ENCODE measurements around the gene SMTNL2. TPM values are rescaled to one million over a fixed set of nuclear protein-coding genes. Genes with fewer than 3 reads are reported as not detected.
"Not testable (repeated sequence)": the region's sequence is repeated elsewhere in the genome, so short reads cannot be mapped to it uniquely, and the experiment has no call there.

Gene SMTNL2
- total RNA-seq, 1 donor = not detected

DNA sequence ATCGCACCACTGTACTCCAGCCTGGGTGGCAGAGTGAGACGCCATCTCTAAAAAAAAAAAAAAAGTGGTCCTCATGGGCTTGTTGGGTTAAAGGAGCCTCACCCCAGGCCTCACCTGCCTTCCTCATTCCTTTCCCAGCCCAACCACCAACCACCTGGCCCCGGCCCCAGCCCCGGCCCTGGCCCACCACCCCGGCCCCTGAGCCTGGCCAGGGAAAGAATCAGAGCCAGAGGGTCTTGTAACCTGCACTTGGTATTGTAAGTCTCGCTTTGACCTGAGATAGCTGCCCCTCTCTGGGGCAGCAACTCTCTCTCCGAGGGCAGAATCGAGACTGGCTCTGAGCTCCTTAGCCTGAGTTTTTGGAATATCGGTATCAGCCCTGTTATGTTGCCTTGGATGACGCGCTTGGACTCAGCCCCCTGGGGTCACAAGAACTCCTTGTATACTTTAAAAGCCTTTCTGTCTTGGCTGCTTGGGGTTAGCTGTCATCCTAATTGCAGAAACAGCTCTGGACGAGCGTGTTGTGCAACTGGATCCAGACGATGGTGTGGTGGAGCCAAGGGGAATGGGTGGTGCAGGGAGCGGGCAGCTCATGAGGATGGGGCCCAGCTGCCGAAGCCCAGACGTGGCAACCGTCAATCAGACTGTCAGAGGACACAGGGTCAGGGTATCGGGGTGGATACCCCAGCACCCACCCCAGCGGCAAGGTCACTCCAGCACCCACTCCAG, 14.6 kb downstream of the SMTNL2 start:
- no peak for DNase-seq (ENCODE audit: low read depth in 2 of 3, low spot score in 2 of 3)

DNA sequence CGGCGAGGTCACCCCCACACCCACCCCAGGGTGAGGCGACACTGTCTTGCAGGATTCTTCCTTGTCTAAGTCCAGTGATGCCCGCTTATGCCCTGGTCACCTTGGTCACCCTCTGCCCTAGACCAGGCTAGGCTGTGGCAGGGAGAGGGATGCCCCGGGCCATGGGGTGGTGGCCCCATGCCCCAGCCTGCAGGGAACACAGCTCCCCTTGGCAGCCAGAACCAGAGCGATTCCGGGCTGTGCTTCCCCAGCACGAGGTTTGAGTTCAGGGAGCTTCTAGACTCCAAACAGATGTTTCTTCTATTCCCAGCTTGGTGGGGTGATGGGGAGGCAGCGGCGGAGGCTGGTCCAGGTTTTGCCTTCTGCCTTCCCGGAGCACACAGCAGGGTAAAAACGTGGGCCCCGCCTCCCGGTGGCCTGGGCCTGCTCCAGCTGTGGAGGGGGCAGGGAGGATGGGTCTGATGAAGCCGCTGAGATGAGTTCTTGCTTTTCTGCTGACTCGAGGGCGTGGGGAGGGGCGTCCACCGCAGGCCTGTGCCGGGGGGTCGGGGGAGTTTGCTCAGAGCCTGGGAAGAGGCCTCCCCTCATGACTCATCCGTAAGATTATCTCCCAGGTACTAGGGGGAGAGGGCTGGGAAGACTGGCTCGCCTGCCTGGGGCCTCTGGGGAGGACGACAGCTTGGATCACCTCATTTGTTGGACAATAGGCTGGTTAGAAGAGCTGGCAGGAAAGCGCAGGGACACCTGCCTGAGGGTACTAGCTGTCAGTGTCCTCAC, 15.4 kb downstream of the SMTNL2 start:
- no peak for DNase-seq (ENCODE audit: low read depth in 2 of 3, low spot score in 2 of 3)

DNA sequence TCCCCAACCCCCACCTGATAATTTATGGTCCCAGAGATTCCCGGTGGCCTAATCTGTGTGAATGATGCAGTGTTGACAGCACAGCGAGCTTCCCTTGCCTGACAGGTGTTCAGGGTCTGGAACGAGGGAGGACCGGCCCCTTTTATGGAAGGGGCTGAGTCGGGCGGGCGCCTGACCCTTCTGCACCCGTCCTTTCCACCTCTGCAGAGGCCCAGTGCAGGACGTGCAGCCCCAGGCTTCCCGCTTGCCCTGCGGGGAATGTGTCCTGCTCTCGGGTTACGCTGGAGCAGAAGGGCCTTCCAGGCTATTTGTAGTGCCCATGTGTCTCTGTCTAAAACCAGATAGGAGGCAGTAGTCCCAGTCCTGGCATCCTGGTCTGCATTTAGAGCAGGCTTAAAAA, 16.2 kb downstream of the SMTNL2 start:
- DNase-seq (ENCODE audit: low read depth in 2 of 3, low spot score in 2 of 3) = no peak

DNA sequence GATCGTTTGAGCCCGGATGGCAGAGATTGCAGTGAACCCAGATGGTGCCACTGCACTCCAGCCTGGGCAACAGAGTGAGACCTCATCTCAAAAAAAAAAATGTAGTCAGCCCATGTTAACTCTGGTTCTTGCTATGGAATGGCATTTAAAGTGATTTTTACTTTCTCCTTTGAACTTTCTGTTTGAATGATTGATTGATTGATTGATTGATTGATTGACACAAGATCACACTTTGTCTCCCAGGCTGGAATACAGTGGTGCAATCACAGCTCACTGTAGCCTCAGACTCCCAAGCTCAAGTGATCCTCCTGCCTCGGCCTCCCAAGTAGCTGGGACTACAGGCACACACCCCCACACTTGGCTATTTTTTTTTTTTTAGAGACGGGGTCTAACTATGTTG, 17.0 kb downstream of the SMTNL2 start:
- DNase-seq (ENCODE audit: low read depth in 2 of 3, low spot score in 2 of 3) = no peak

DNA sequence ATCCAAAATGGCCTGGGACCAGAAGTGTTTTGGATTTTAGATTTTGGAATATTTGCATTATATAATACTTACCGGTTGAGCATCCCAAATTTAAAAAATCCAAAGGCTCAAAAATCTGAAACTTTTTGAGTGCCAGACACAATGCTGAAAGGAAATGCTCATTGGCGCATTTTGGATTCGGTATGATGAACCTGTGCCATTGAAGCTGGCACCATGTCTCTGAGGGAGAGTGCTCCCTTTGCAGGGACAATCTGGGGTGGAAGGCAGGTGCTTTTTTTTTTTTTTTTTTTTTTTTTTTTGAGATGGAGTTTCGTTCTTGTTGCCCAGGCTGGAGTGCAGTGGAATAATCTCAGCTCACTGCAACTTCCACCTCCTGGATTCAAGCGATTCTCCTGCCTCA, 17.7 kb downstream of the SMTNL2 start:
- DNase-seq (ENCODE audit: low read depth in 2 of 3, low spot score in 2 of 3) = no peak

DNA sequence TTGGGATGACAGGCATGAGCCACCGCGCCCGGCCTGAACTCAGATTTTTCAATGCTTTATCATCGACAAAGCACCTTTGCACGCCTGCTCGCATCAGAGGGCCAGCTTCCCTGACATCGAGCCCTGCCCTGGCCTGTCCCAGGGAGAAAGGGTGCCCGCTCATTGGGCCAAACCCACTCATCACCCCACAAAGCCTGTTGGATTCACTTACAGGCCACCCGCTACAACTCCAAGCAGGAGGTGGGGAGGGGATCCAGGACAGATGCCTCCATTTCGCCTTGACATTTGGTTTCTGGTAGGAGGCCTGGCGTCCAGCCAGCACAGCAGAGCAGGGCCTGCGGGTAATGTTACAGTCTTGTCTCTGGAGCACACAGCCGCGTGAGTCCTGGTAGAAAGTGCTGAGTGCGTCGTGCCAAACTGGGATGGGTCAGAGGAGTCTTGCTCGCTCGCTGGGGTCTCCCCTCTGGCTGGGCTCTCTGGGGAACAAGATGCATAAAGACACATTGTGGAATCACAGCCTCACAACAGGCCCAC, 19.8 kb downstream of the SMTNL2 start:
- no peak for DNase-seq (ENCODE audit: low read depth in 2 of 3, low spot score in 2 of 3)

DNA sequence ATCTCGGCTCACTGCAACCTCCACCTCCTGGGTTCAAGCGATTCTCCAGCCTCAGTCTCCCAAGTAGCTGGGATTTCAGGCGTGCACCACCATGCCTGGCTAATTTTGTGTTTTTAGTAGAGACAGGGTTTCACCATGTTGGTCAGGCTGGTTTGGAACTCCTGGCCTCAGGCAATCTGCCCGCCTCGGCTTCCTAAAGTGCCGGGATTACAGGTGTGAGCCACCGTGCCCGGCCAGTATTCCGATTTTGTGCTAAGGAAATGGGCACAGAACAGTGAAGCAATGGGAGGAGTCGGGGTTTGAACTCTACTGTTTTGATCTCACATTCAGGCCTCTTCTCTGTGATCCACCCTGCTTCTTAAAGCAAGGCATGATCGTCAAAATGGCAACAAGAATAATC, 20.4 kb downstream of the SMTNL2 start:
- not testable (repeated sequence) for DNase-seq (ENCODE audit: low read depth in 2 of 3, low spot score in 2 of 3)

DNA sequence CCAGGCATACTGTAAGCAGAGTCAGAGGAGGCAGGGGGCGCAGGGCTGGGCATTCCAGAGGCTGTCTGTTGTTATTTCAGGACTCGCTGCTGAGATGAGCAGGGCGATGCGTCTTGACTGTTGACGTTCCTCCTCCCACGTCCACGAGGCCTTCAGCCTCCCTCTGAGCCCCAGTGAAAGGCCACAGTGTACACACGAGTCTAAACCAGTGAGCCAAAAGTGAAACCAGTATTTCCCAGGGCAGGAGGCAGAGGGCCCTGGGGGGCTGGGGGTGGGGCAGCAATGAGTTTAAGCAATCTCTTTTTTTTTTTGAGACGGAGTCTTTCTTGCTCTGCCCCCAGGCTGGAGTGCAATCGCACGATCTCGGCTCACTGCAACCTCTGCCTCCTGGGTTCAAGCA, 21.5 kb downstream of the SMTNL2 start:
- DNase-seq (ENCODE audit: low read depth in 2 of 3, low spot score in 2 of 3) = peak in 1 of 3 donors; percentile 21

DNA sequence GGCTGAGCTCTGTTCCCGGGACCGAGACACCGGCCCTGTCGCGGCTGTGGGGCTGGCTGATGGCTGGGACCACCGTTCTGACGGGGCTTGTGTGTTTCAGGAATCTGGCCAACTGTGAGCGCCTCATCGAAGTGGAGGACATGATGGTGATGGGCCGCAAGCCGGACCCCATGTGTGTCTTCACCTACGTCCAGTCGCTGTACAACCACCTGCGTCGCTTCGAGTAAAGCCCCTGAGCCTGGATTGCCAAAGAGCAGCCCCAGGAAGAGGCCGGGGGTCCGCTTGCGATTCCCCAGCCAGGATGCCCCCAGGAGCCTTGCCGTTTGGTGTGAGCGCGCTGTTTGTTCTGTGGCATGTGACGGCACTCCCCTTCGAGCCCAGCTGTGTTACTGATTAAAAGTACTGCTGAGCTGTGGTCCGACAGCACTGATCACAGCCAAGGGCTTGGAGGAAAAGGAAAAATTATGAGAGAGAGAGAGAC, 23.0 kb downstream of the SMTNL2 start:
- no peak for DNase-seq (ENCODE audit: low read depth in 2 of 3, low spot score in 2 of 3)

DNA sequence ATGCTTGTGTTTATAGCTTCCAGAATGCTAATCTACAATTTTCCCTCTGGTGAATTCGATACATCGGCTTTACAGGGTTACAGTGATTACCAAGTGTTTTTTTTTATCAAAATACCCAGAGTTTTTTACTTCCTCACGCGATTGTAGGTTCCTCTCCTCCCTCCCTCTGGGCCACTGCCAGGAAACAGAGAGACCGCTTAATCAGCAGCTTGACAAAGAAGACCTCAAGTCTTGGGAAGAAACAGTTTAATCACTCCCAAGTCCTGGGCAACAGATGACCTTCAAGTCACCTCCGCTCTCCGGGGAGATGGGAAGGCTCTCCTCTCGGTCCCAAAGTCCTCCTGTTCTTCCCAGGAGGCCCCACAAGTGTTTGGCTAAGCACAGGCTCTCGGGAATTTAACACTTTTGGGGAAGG, 23.5 kb downstream of the SMTNL2 start:
- DNase-seq (ENCODE audit: low read depth in 2 of 3, low spot score in 2 of 3) = peak in 2 of 3 donors; percentile 82 to 95

DNA sequence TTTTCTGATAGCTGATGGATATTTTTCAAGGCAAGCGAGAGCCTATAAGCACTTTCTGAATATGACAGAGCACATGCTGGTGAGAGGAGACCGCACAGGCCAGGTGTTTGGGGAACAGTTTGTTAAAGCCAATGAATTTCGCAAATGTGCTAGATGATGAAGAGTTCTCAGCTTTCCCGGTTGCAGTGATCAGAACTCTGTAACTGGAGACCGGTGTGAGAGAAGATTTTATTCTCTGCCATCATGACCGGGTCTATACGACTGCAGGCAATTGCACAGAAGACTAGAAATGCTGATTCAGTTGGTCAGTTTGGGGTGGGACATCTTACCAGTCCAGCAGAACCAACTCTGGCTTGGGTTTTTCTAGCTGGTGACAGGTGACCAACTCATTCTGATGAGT, 25.4 kb downstream of the SMTNL2 start:
- no peak for DNase-seq (ENCODE audit: low read depth in 2 of 3, low spot score in 2 of 3)

DNA sequence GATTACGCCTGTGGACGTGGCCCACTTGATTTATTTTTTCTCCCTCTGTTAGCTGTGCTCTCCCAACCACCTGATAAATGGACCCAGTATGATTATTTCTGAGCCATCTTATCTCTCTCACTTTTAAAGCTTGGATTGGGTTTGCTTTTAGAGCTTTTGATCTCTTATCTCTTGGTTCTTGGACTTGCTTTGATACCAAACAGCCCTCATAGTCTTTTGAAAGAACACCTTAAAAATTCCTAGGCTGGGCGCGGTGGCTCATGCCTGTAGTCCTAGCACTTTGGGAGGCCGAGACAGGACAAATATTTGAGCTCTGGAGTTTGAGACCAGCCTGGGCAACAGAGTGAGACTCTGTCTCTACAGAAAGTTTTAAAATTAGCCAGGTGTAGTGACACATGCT, 25.8 kb downstream of the SMTNL2 start:
- no peak for DNase-seq (ENCODE audit: low read depth in 2 of 3, low spot score in 2 of 3)

DNA sequence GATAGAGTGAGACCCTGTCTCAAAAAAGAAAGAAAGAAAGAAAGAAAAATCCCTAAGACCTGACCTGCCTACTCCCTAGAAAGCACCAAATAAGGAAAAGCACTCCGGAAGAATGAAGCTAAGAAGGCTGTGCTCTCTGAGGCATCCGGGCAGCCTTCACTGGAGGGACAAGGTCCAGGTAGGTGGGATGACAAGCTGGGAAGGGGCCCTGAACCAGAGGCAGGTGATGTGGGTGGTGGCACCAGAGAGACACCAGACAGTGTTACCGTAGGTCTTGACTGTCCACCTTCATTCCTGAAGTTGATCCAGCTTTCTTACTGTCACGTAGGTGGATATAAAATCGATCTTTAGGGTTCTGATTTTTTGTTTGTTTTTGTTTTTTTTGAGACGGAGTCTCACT, 26.3 kb downstream of the SMTNL2 start:
- no peak for DNase-seq (ENCODE audit: low read depth in 2 of 3, low spot score in 2 of 3)

DNA sequence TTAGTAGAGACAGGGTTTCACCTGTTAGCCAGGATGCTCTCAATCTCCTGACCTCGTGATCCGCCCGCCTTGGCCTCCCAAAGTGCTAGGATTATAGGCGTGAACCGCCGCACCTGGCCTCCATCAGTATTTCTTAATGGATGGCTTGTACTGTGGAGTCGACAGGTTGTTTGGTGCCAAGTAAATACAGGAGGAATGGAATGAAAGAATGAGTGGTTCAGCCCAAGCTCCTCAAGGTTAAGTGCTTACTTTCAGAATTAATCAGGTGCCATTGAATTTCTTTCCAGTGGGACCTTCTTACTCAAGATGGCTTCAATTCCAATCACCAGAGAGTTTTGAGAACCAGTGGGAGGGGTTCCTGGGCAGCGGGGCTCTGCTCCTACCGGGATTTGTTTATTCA, 32.1 kb downstream of the SMTNL2 start:
- DNase-seq (ENCODE audit: low read depth in 2 of 3, low spot score in 2 of 3) = no peak

DNA sequence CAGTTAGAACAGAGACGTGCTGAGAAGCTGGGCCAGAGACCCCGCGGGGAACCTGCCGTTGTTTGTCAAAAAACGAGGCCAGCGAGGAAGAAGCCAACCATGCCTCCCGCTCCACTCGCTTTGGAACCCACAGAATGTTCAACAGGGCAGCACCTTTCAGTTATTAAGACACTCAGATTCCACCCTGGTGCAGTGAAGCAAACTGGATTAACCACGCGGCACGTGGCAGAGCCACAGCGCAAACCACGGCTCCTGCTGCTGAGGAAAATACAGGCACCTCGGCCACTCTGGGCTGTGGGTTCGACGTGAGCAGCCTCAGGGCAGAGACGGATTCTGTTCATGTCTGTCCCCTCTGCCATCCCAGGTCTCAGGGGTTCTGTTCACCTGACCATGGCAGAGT, 32.8 kb downstream of the SMTNL2 start:
- no peak for DNase-seq (ENCODE audit: low read depth in 2 of 3, low spot score in 2 of 3)

DNA sequence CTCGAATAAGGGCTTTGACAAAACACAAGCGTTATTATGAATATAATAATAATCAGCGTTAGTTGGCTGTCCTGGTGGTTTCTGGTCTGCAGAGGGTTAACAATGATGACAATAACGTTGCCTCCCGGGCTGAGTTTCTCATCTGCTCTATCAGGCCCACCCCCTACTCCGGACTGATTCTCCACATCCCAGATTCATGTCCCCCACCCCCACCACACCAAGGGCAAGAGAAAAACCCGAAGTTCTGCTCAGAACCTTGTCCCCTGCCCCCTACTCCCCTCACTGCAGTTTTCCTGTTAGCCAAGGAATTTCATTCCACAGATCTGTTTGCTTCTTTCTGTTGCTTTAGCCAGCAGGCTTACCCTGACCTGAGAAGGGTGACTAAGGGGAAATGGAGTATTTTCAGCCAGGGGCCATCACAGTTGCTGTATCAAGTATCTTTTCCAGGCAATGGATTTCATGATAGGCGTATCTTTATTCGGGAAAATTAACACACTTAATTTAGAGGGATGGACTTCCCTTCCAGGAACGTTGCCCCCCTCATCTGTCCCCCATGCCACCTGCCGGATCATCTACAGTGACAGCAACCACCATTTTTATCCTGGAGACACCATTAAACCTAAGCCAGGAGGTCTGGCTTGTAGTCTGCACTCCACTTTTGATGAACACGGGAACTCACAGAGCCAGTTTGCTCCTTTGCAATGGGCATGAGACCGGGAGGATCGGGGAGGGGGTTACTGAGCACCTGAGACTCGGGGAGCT, 33.4 kb downstream of the SMTNL2 start:
- no peak for DNase-seq (ENCODE audit: low read depth in 2 of 3, low spot score in 2 of 3)

DNA sequence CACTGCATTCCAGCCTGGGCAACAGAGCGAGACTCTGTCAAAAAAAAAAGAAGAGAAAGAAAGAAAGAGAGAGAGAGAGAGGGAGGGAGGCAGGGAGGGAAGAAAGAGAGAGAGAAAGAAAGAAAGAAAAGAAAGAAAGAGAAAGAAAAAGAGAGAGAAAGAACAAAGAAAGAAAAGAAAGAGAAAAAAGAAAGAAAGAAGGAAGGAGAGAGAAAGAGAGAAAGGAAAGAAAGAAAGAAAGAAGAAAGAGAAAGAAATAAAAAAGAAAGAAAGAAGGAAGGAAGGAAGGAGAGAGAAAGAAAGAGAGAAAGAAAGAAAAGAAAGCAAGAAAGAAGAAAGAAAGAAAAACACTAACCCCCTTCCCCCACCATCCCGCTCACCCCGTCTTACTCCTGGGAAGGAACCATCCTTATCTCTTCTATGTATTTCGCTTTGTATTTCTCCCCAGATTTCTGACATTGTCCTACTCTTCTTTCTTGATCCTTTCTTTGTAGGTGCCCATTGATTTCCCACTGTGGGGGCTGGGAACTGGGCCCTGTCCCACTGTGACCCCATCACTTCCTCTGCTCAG, 36.3 kb downstream of the SMTNL2 start:
- no peak for DNase-seq (ENCODE audit: low read depth in 2 of 3, low spot score in 2 of 3)

DNA sequence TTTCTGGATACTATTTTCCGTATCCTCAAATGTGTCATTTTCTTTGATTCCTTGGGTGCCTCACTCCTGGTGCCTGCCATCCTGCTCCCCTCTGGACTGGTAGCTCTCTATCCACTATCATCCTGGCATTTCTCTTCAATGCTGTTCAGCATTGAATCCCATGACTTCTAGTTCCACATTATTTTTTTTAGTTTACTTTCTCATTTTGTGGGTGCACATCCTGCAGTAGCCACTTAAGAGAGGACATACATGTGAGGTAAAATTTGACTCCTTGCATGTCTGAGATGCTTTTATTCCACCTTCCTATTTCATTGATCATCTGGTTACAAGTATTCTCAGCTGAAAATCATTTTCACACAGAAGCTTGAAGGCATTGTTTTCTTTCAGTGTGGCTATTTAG, 38.0 kb downstream of the SMTNL2 start:
- DNase-seq (ENCODE audit: low read depth in 2 of 3, low spot score in 2 of 3) = no peak

DNA sequence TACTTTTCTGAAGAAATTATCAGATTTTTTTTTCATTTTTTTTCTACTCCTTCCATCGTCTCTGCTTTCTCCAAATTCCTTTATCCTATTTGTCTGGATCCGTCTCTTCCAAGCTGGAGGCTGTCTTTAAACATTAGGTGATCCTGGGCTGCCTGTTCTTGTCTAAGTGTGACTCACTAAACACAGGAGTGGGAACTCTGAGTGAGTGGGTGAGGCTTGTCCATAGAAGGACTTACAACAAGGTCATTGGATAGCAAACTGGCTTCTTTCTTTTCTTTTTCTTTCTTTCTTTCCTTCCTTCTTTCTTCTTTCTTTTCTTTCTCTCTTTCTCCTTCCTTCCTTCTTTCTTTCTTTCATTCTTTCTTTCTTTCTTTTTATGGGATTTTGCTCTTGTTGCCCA, 38.9 kb downstream of the SMTNL2 start:
- no peak for DNase-seq (ENCODE audit: low read depth in 2 of 3, low spot score in 2 of 3)

DNA sequence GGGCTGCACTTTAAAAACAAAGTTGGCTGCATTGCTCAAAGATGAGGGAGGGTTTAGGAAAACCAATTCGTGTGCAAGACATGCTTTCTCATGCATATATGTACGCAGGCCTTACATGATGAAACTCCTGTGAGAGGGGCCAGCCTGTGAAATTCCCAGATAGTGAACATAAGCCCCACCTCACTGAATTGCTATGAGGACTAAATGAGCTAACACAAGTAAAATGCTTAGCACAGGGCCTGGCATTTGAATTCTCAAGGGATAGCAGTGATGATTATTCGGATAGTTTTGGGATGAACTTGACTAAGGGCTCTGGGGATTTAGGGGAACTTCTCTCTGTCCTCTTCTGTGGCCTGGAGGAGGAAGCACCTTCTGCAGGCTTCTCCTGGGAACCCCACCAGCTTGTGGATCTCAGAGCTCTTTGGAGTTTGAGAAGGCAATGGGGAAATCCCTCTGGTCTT, 40.2 kb downstream of the SMTNL2 start:
- DNase-seq (ENCODE audit: low read depth in 2 of 3, low spot score in 2 of 3) = not testable (repeated sequence)

DNA sequence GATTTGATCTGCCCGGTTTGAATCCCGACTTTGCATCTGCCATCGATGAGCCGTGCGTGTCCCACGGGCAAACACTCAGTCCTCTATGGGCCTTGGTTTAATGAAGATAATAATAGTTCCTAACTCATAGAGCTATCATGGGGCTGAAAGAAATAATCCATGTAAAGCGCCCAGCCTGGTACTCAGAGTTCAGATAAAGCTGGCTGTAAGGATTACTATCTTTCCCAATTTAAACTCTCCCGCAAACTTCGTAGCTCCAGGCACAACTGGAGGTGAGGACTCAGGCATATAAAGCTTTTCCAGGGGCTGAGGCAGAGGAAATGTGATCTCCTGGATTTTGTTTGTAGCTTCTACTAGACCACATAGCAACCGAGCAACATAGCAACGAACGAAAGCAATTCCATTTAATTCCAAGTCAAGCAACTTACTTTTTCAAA, 40.9 kb downstream of the SMTNL2 start:
- no peak for DNase-seq (ENCODE audit: low read depth in 2 of 3, low spot score in 2 of 3)
